GM19438 (cell line): ENCODE measurements around the gene SNX11.

Experiments
- ATAC-seq: cut with Tn5 transposase; IDR thresholded peaks from one replicate; pipeline ENCODE4 v1.9.1; 2021; ENCODE audit warnings: low read depth; ENCODE audit not compliant: unreplicated experiment

SNX11 gene

GRCh38 chr17:48093341-48094045, 14.1 kb upstream of the SNX11 start:
- ATAC-seq, result no peak

- no peak for ATAC-seq
Measured at GRCh38 chr17:48095611-48096010, 12.0 kb upstream of the SNX11 start.

- ATAC-seq, result no peak
Measured at GRCh38 chr17:48100160-48100559, 7.4 kb upstream of the SNX11 start.

- no peak for ATAC-seq
Measured at GRCh38 chr17:48100591-48101011, 7.0 kb upstream of the SNX11 start.

GRCh38 chr17:48101012-48101720, 6.4 kb upstream of the SNX11 start, which contains the start of gene CBX1:
Gene CBX1, minus strand, starts transcription at chr17:48101478. Its CDS starts 24,474 bp downstream, at chr17:48077004.
- peak; percentile 88 for ATAC-seq

GRCh38 chr17:48102043-48102750, 5.4 kb upstream of the SNX11 start:
- no peak for ATAC-seq

- no peak for ATAC-seq
Measured at GRCh38 chr17:48102798-48103715, 4.5 kb upstream of the SNX11 start.

- no peak for ATAC-seq
Measured at GRCh38 chr17:48104440-48104839, 3.1 kb upstream of the SNX11 start.

- ATAC-seq, result no peak
Measured at GRCh38 chr17:48106802-48107136, 797 bp upstream of the SNX11 start.

GRCh38 chr17:48110761-48111160, 3.2 kb downstream of the SNX11 start:
- ATAC-seq, result no peak

GRCh38 chr17:48111937-48112241, 4.3 kb downstream of the SNX11 start:
- no peak for ATAC-seq

- ATAC-seq, result no peak
Measured at GRCh38 chr17:48113201-48113676, 5.7 kb downstream of the SNX11 start.

GRCh38 chr17:48121923-48122664, 14.5 kb downstream of the SNX11 start:
- no peak for ATAC-seq

GRCh38 chr17:48122665-48123045, 15.1 kb downstream of the SNX11 start:
- ATAC-seq, result no peak

GRCh38 chr17:48123111-48123510, 15.5 kb downstream of the SNX11 start:
- ATAC-seq, result no peak

- no peak for ATAC-seq
Measured at GRCh38 chr17:48123776-48124388, 16.3 kb downstream of the SNX11 start.

GRCh38 chr17:48125829-48126531, 18.4 kb downstream of the SNX11 start:
- no peak for ATAC-seq

- ATAC-seq, result no peak
Measured at GRCh38 chr17:48126532-48126850, 18.9 kb downstream of the SNX11 start.
